Psoas muscle (tissue), 8 donors: Measurements from ENCODE around the gene ZFYVE16. TPM values are rescaled to one million over a fixed set of nuclear protein-coding genes. Genes with fewer than 3 reads are reported as not detected.

ENCODE experiments used
- ATAC-seq, 4 donors: fragments of 200-7000 bp; cut with Tn5 transposase; one replicate each; pipeline ENCODE4 v1.9.1; 2020; ENCODE audit warnings: moderate library complexity in 3 of 4, mild to moderate bottlenecking in 2 of 4
- DNase-seq, 2 donors: peaks; one replicate each; pipeline ENCODE4 v3.0.0-alpha.2; 2020
- H3K27ac ChIP-seq: fragments of 200-600 bp; one replicate; pipeline ENCODE4 v1.8.0; 2022
- H3K27me3 ChIP-seq, 3 donors: fragments of 200-600 bp in 1 of 3; one replicate each; pipeline versions ENCODE4 v1.6.1 to v1.8.0; 2013 to 2022; ENCODE audit warnings: low read length in 2 of 3, mild to moderate bottlenecking in 2 of 3, moderate library complexity in 1 of 3; ENCODE audit not compliant: insufficient read depth in 3 of 3
- H3K36me3 ChIP-seq, 2 donors: fragments of 200-600 bp in 1 of 2; one replicate each; pipeline versions ENCODE4 v1.6.1 to v1.8.0; 2013 to 2022; ENCODE audit warnings: low read depth in 1 of 2, mild to moderate bottlenecking in 1 of 2, moderate library complexity in 1 of 2; ENCODE audit not compliant: insufficient read depth in 1 of 2
- H3K4me1 ChIP-seq: fragments of 200-600 bp; one replicate; pipeline ENCODE4 v1.8.0; 2022
- H3K4me3 ChIP-seq: fragments of 200-600 bp; one replicate; pipeline ENCODE4 v1.8.0; 2022; ENCODE audit warnings: mild to moderate bottlenecking
- H3K9me3 ChIP-seq: fragments of 200-600 bp; one replicate; pipeline ENCODE4 v1.8.0; 2022
- CTCF ChIP-seq: fragments of 200-600 bp; IDR thresholded peaks from one replicate; pipeline ENCODE4 v1.8.0; 2022; ENCODE audit warnings: antibody characterized with exemption
- WGBS, 3 donors: extraction: QIAGEN DNeasy Blood & Tissue Kit; methylation state at CpG; one replicate each; pipeline versions ENCODE4 v1.1.6 to v1.1.7; 2013; 5-methylcytosine and 5-hydroxymethylcytosine counted together
- intact Hi-C, 2 donors: fragments of 100-400 bp; cut with DNase I; formaldehyde crosslinking; loops; one replicate each; pipeline versions ENCODE4 v1.11.0 to v1.14.2; 2022
- polyA plus RNA-seq, 3 donors: library from polyadenylated mRNA; stranded (reverse); fragments of 200-250 nt; gene quantifications; one replicate each; pipeline ENCODE4 v1.2.3, GENCODE V29; 2013
- total RNA-seq, 4 donors: library from RNA; stranded (reverse); fragmentation: NEBNext Ultra II Directional in 2 of 4; extraction: Animal tissue kit (Norgen Biotek cat#: 25700) in 2 of 4; gene quantifications; one replicate each; pipeline versions ENCODE4 v1.2.1 to v1.2.4, GENCODE V29; 2021 to 2023
- donor health status: healthy with polysubstance abuse.
- donor health status: DM: no; HTN: no; CAD: no; lungs with moderate emphysema.
- donor health status: Bipolar disorder and iron deficiency.
- donor health status: healthy.
- donor health status: DM: yes; HTN: yes; CAD: no.
- donor health status: DM: no; HTN: no; CAD: no.
- donor health status: DM: no; HTN: no; CAD: no.
- donor health status: DM: yes; HTN: yes; CAD: no.

ZFYVE16 gene
- total and polyA plus RNA-seq, 7 donors: 6.1 to 36.7 (median 21.8) TPM

DNA sequence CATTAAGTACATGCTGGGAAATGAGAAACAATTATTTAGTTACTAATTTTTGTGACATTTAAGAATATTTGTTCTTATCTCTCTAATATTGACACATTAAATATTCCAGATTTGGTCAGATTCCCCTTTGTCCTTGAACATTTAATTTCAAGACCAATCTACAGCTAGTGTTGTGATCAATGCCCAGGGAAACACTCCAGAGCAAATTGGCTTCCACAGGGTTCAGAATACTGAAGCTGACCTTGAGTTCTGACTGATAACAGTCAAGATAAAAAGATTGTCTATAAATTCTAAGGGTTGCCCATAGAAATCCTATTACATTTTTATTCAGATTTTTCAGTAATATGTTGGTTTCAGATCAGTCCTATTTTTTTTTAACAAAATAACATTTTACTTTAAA, 31.3 kb downstream of the ZFYVE16 start:
- DNase-seq: no peak
- intact Hi-C loops: no loop called here
- no peak overlapping the region for H3K4me3 ChIP-seq
- no peaks in the 10 kb centered on the region for H3K27me3 ChIP-seq
- ATAC-seq: no peak
- no peaks in the 10 kb centered on the region for H3K4me1 ChIP-seq
- H3K9me3 ChIP-seq: no peaks in the 10 kb centered on the region
- no peak overlapping the region for H3K27ac ChIP-seq
- peaks cover 0 to 87% of the 10 kb centered on the region in 2 donors for H3K36me3 ChIP-seq
- TF ChIP-seq CTCF: no peak

GRCh38 chr5:80442742-80443141, 34.9 kb downstream of the ZFYVE16 start:
- no peak for ATAC-seq
- Histone ChIP-seq H3K36me3 (peaks cover 0 to 96% of the 10 kb centered on the region in 2 donors), H3K27ac (no peak overlapping the region), H3K4me1 (no peaks in the 10 kb centered on the region), H3K27me3 (no peaks in the 10 kb centered on the region), H3K4me3 (no peak overlapping the region), H3K9me3 (no peaks in the 10 kb centered on the region)
- TF ChIP-seq CTCF: no peak
- intact Hi-C loops: no loop called here
- DNase-seq: no peak

DNA sequence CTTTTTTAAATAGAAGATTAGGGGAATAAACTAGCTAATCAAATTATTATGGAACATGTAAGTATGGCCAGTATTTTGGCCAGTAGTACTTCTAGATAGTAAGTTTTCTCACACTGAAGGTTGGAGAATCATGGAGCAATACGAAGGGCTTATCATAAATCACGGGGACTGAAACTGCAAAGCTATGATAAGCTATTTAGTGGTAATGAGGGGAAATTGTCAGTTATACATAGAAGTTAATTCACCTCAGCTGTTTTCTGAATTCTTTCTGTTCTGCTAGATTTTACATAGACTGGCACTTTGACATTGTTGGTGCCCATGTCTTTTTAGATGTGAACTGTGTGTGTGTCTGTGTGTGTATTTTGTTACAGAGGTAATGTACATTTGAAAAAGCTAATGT, 45.5 kb downstream of the ZFYVE16 start:
- TF ChIP-seq CTCF: no peak
- Histone ChIP-seq H3K4me3 (no peak overlapping the region), H3K4me1 (no peaks in the 10 kb centered on the region), H3K27me3 (no peaks in the 10 kb centered on the region), H3K9me3 (no peaks in the 10 kb centered on the region), H3K36me3 (peaks cover 0 to 80% of the 10 kb centered on the region in 2 donors), H3K27ac (no peak overlapping the region)
- intact Hi-C loops: no loop called here
- WGBS, 3 donors: 92 to 98% (median 95%) methylated on average over 2 of the region's 2 CpGs
- no peak for DNase-seq
- no peak for ATAC-seq

DNA sequence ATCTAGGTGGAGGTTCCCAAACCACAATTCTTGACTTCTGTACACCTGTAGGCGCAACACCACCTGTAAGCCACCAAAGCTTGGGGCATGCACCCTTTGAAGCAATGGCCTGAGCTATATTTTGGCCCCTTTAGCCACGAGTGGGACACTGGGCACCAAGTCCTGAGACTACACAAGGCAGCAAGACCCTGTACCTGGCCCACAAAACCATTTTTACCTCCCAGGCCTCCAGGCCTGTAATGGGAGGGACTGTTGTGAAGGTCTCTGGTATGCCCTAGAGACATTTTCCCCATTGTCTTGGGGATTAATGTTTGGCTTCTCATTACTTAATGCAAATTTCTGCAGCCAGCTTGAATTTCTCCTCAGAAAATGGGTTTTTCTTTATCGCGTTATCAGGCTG, 55.4 kb downstream of the ZFYVE16 start:
- no peaks in the 10 kb centered on the region for H3K4me1 ChIP-seq
- H3K27me3 ChIP-seq: no peaks in the 10 kb centered on the region
- 96 to 98% (median 96%) methylated on average over 4 of the region's 4 CpGs for WGBS, 3 donors
- DNase-seq (no peak), ATAC-seq (no peak)
- peaks cover 10 to 69% of the 10 kb centered on the region in 2 donors for H3K36me3 ChIP-seq
- H3K9me3 ChIP-seq: no peaks in the 10 kb centered on the region
- intact Hi-C loops: no loop called here
- H3K4me3 ChIP-seq: no peak overlapping the region
- TF ChIP-seq CTCF: no peak
- no peak overlapping the region for H3K27ac ChIP-seq

DNA sequence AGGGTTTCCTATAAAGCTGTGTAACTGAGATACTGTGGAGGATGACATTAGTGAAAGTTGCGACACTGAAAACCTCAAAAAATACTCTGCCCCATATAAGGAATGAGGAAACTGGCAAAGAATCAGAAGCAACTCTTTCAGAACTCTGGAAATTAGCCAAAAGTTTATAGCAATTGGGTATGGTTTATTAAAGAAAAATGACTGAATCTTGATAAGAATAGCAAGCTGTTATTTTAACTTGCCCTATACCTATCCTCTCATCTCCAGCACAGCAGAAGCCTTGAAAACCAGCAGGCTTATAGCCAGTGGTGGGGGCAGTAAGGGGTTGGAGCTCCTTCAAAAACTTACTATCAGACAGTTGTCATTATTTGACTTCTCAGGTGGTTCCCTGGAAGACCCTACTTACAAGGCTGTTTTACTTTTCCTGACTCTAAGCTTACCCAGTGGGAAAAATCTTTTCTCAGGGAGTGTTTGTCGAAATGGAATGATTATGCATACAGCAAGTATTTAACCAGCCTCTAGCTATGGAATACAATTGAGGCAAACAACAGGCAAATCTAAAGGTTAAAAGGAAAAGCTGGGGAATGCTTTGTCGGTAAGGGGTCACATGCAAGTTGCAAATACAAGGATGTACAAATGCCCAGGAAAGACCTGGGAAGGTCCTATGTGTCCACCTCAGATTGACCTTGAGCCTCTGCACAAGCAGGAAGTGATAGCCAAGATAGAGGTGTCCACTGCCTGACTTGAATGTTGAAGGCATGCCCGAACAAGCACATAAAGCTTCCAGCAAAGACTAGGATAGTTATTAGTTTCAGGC, 59.0 kb downstream of the ZFYVE16 start:
- H3K4me3 ChIP-seq: no peak overlapping the region
- H3K36me3 ChIP-seq: peaks cover 7 to 45% of the 10 kb centered on the region in 2 donors
- DNase-seq (no peak), ATAC-seq (no peak)
- H3K4me1 ChIP-seq: no peaks in the 10 kb centered on the region
- H3K27ac ChIP-seq: no peak overlapping the region
- no peaks in the 10 kb centered on the region for H3K27me3 ChIP-seq
- TF ChIP-seq CTCF: no peak
- intact Hi-C loops: no loop called here
- peaks cover 3% of the 10 kb centered on the region for H3K9me3 ChIP-seq
- WGBS, 3 donors: 69 to 84% (median 72%) methylated on average over 4 of the region's 4 CpGs
